Activated CD8-positive, alpha-beta T cell treated with anti-CD3 and anti-CD28 coated beads for 36 hours (primary cell): ENCODE results near the gene GFI1. TPM values are rescaled to one million over a fixed set of nuclear protein-coding genes. Genes with fewer than 3 reads are reported as not detected.
A peak's percentile ranks its signal among the peaks of the same experiment; 100 is the strongest.
"Not testable (repeated sequence)": the region's sequence is repeated elsewhere in the genome, so short reads cannot be mapped to it uniquely, and the experiment has no call there.

ENCODE experiments used
- ATAC-seq: fragments of 200-7000 bp; cut with Tn5 transposase; one replicate; pipeline ENCODE4 v1.10.0; 2021; ENCODE audit warnings: mild to moderate bottlenecking, moderate library complexity
- CTCF ChIA-PET: fragments of 350-600 bp; sonication (Branson Sonifier 250); formaldehyde crosslinking; loops from one replicate; lab custom pipeline; 2021; ENCODE audit warnings: antibody characterized with exemption; lab: Charles Lee
- POLR2A ChIA-PET: fragments of 350-600 bp; sonication (Branson Sonifier 250); formaldehyde crosslinking; loops from one replicate; lab custom pipeline; 2021; ENCODE audit warnings: antibody characterized with exemption; lab: Charles Lee
- DNase-seq: peaks from one replicate; pipeline ENCODE4 v3.0.0-alpha.2; 2020
- H3K27ac Mint-ChIP-seq: one replicate; pipeline ENCODE4 v1.8.0; 2021; ENCODE audit warnings: mild to moderate bottlenecking, mixed read lengths
- H3K27me3 Mint-ChIP-seq: one replicate; pipeline ENCODE4 v1.8.0; 2021; ENCODE audit warnings: mixed read lengths
- H3K36me3 Mint-ChIP-seq: one replicate; pipeline ENCODE4 v1.8.0; 2021; ENCODE audit warnings: low read depth, mixed read lengths
- H3K4me1 Mint-ChIP-seq: one replicate; pipeline ENCODE4 v1.8.0; 2021; ENCODE audit warnings: low read depth, mixed read lengths
- H3K4me3 Mint-ChIP-seq: one replicate; pipeline ENCODE4 v1.8.0; 2021; ENCODE audit warnings: mild to moderate bottlenecking, moderate library complexity, mixed read lengths
- H3K9me3 Mint-ChIP-seq: one replicate; pipeline ENCODE4 v1.8.0; 2021; ENCODE audit warnings: mixed read lengths
- CTCF ChIP-seq: fragments of 200-600 bp; IDR thresholded peaks from one replicate; pipeline ENCODE4 v1.8.0; 2022; ENCODE audit warnings: antibody characterized with exemption, mild to moderate bottlenecking
- intact Hi-C: fragments of 100-400 bp; cut with micrococcal nuclease; formaldehyde crosslinking; loops from one replicate; pipeline ENCODE4 v1.10.0; 2022
- total RNA-seq, 2 experiments: library from RNA; stranded (reverse); gene quantifications; one replicate each; pipeline ENCODE4 v1.2.3, GENCODE V29; 2021

The GFI1 gene
- total RNA-seq, 2 experiments from 2014 or later, result 54.3 to 55.3 TPM

- DNase-seq (peak; percentile 42), ATAC-seq (peak; percentile 78)
- CTCF ChIA-PET, result no interaction called here
- H3K4me1 Mint-ChIP-seq, result peaks cover 7% of the 10 kb centered on the region
- intact Hi-C loops, result no loop called here
- no peak overlapping the region for H3K4me3 Mint-ChIP-seq
- POLR2A ChIA-PET, result no interaction called here
- no peak for TF ChIP-seq CTCF
- H3K27me3 Mint-ChIP-seq, result no peaks in the 10 kb centered on the region
- H3K36me3 Mint-ChIP-seq, result no peaks in the 10 kb centered on the region
- H3K27ac Mint-ChIP-seq, result no peak overlapping the region
- H3K9me3 Mint-ChIP-seq, result peaks cover 2% of the 10 kb centered on the region
Observed at GRCh38 chr1:92439291-92439690, 47.4 kb downstream of the GFI1 start.

DNA sequence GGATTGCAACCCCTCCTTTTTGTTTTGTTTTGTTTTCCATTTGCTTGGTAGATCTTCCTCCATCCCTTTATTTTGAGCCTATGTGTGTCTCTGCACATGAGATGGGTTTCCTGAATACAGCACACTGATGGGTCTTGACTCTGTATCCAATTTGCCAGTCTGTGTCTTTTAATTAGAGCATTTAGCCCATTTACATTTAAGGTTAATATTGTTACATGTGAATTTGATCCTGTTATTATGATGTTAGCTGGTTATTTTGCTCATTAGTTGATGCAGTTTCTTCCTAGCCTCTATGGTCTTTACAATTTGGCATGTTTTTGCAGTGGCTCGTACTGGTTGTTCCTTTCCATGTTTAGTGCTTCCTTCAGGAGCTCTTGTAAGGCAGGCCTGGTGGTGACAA, 52.2 kb downstream of the GFI1 start:
- H3K9me3 Mint-ChIP-seq, CTCF ChIA-PET: not testable (repeated sequence)

GRCh38 chr1:92430030-92430429, 56.7 kb downstream of the GFI1 start:
- DNase-seq, result no peak
- CTCF ChIA-PET, result interaction anchor here (2.3 kb wide), 1 partner anchor 120 kb away, joined by 6 read pairs; no protein-coding TSS in a partner anchor
- Mint-ChIP-seq H3K4me1 (no peaks in the 10 kb centered on the region), H3K9me3 (peaks cover 2% of the 10 kb centered on the region), H3K27ac (no peak overlapping the region), H3K4me3 (no peak overlapping the region), H3K27me3 (no peaks in the 10 kb centered on the region), H3K36me3 (no peaks in the 10 kb centered on the region)
- no peak for TF ChIP-seq CTCF
- intact Hi-C loops, result no loop called here
- ATAC-seq, result no peak
- POLR2A ChIA-PET, result no interaction called here

More for the DNA sequence above, 52.2 kb downstream of the GFI1 start:
- H3K36me3 Mint-ChIP-seq, H3K4me3 Mint-ChIP-seq, H3K27ac Mint-ChIP-seq, H3K27me3 Mint-ChIP-seq, POLR2A ChIA-PET, intact Hi-C loops, ATAC-seq, H3K4me1 Mint-ChIP-seq, DNase-seq: not testable (repeated sequence)

GRCh38 chr1:92425617-92426016, 61.1 kb downstream of the GFI1 start:
- DNase-seq (no peak), ATAC-seq (no peak)
- CTCF ChIA-PET, result interaction anchor here (1.0 to 1.6 kb wide), 3 partner anchors 11 to 393 kb away, joined by 4 to 5 read pairs (median 4); no protein-coding TSS in a partner anchor
- no peaks in the 10 kb centered on the region for H3K9me3 Mint-ChIP-seq
- H3K36me3 Mint-ChIP-seq, result no peaks in the 10 kb centered on the region
- H3K4me1 Mint-ChIP-seq, result no peaks in the 10 kb centered on the region
- H3K27ac Mint-ChIP-seq, result no peak overlapping the region
- intact Hi-C loops, result no loop called here
- H3K27me3 Mint-ChIP-seq, result no peaks in the 10 kb centered on the region
- POLR2A ChIA-PET, result no interaction called here
- H3K4me3 Mint-ChIP-seq, result no peak overlapping the region
- TF ChIP-seq CTCF, result no peak

Other genes with a start within 250 kb of the GFI1 start
- 10 to 100 TPM; 16.8 TPM for gene GLMN, start 187.9 kb downstream of the GFI1 start, total RNA-seq
- 10 to 100 TPM; 31.5 to 32.2 TPM for gene RPAP2, start 187.9 kb downstream of the GFI1 start, total RNA-seq